Erythroblast (primary cell): Measurements from ENCODE around the gene CD300C.

Experiments
- GATA1 ChIP-seq: IDR thresholded peaks from 2 replicates; pipeline ENCODE4 v1.6.1; 2011; ENCODE audit warnings: low read depth, mild to moderate bottlenecking, control low read depth, low read length, moderate library complexity
- POLR2A ChIP-seq: IDR thresholded peaks from 2 replicates; pipeline ENCODE4 v1.6.1; 2011; ENCODE audit warnings: mild to moderate bottlenecking, low read length

- TF ChIP-seq POLR2A (no peak), GATA1 (no peak)
Measured at GRCh38 chr17:74530831-74531150, 15.1 kb downstream of the CD300C start.
